GM21825 (cell line): ENCODE data around the gene PAPPA2.

ENCODE experiments used
- ATAC-seq: cut with Tn5 transposase; IDR thresholded peaks from one replicate; pipeline ENCODE4 v1.9.1; 2021; ENCODE audit warnings: mild to moderate bottlenecking, moderate library complexity; ENCODE audit not compliant: unreplicated experiment

The PAPPA2 gene

GRCh38 chr1:176795929-176796328 lies 333.0 kb downstream of the PAPPA2 start:
- no peak for ATAC-seq

- ATAC-seq = no peak
Observed at GRCh38 chr1:176796583-176796982, 333.6 kb downstream of the PAPPA2 start.

- ATAC-seq = no peak
Observed at GRCh38 chr1:176799327-176799726, 336.4 kb downstream of the PAPPA2 start.

DNA sequence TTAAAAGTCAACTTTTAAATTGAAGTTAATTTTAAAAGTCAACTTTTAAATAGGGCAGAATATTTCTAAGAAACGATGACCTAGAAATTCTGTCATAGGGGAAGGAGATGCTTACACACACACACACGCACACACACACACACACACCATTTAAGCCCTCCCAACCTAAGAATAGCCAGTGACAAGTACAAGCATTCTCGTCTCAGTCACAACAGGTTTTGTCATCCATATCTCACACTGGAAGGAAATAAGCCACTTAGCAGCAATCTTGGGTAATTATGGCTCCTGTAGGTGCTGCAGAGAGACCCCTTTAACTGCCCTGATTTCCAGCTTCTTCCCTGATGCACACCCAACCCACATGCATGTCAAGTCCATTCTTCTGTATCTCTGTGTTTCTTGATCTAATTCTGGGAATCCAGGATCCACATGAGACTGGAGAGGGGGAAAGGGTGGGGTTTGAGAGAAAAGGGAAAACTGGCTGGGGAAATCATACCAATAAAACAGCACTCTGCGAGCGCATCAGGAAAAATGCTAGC lies 338.1 kb downstream of the PAPPA2 start:
- ATAC-seq = no peak

DNA sequence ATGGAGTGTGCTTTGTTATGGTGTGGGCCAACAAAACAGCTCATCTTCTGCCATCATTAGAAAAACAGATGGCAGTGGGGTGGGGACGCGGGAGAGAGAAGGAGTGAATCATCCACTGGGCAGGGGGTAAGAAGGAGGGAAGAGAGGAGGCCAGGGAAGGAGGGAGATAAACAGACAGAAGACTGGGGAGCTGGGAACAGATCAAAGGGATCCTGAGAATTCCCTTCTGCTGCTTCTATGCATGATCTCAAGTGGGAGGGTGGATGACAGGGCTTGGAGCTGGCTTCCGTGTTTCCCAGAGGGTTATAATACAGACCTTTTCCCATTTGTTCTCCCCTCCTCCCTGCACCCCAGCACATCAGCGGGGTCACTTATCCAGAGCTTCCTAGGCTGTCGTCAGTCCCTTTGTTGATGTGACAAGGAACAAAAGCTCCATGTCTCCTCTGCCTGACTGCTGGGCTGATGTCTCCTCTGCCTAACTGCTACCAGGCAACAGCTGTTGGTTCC lies 338.6 kb downstream of the PAPPA2 start:
- ATAC-seq = no peak

DNA sequence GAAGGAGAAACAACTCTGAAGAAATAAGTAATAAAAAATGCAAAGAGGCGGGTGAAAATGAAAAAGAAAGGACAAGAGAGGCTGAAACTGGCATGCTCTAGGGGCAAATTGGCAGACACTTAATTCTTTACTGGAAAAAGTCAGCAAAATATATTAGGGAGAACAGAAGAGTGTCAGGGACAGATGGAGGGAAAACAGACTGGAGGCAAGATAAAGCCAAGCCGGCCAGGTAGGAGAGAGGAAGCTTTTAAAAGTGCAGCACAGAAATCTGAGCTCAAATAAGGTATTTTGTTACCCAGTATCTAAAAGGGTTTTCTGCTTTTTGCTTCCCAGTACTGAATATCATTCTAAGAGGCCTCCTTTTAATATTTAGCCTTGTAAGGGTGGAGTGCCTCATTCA lies 339.3 kb downstream of the PAPPA2 start:
- ATAC-seq = no peak

- no peak for ATAC-seq
Observed at GRCh38 chr1:176803042-176803441, 340.1 kb downstream of the PAPPA2 start.

GRCh38 chr1:176803596-176803995 lies 340.6 kb downstream of the PAPPA2 start:
- ATAC-seq = no peak

GRCh38 chr1:176809292-176809691 lies 346.3 kb downstream of the PAPPA2 start:
- ATAC-seq = no peak

DNA sequence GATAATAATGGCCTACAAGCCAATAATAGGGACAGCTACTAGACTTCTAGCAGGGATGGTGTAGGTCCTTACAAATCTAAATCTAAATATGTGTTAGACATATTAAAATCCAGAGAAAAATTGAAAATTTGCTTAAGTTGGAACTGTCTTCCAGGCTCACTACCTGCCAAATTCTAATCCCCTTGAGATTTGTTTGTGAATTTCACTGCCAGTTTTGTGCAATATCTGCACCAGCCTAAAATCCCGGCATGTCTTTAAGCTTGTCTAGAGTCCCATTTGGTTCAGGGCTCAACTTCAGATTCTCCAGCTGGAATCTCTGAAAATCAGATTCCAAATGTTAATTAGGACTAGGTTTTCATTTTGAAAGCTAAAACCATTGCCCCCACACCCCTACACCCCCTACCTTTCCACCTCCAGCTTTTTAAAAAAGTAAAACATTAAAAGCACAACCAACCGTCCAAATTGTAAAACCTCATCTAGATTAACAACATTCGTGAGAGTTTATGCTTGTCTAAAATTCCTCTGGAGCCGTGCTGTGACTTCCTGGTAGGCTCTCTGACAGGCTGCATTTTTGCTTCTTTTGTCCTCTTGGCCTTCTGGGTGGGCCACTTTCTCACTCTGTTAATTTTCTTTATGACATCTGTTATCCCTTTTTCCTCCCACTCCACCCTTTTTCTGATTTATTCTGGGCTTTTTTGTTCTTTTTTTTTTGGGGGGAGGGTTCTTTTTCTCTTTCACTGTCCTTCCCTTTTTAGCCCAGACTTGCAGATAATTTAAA lies 348.7 kb downstream of the PAPPA2 start:
- no peak for ATAC-seq

DNA sequence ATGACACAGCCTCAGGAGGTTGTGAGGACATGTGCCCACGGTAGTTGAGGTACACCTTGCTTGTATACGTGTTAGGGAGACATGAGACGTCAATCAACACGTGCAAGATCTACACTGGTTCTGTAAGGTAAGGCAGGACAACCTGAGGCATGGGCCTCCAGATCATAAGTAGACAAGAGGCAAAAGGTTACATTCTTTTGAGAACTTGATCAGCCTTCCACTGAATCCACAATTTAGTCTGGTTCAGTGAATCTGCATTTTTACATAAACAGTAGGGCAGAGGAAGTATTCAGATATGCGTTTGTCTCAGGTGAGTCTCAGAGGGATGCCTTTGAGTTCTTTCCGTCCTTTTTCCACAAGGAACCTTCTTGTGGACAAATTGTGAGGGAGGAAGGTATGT lies 352.6 kb downstream of the PAPPA2 start:
- no peak for ATAC-seq

GRCh38 chr1:176816232-176816631 lies 353.3 kb downstream of the PAPPA2 start:
- ATAC-seq = no peak

DNA sequence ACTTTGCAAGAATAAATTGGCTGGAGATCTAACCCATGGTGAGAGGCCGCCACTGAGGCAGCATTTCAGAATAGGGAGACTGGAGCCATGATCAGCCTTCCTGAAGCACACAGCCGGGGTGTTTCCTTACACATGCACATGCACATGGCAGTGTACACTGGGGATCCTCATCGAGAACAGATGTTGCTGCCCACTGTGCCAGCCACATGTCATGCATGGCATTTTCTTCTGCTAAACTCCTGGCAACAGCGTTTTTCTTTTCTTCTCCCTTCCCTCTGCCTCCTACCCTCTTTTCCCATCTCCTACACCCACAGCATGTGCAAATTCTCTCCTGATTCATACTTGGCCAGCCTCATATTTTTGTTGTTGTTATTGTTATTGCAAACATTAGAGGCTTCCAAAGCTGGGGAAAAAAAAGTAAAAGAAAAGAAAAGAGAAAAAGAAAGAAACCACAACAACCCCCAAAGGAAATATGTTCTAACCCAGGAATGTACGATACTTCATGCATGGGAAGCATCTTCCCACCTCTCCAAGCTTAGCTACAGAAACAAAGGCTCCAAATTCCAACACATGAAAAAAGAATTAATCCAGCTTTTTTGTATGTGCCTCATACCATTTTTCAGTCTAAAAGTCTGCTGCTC lies 357.5 kb downstream of the PAPPA2 start:
- no peak for ATAC-seq

DNA sequence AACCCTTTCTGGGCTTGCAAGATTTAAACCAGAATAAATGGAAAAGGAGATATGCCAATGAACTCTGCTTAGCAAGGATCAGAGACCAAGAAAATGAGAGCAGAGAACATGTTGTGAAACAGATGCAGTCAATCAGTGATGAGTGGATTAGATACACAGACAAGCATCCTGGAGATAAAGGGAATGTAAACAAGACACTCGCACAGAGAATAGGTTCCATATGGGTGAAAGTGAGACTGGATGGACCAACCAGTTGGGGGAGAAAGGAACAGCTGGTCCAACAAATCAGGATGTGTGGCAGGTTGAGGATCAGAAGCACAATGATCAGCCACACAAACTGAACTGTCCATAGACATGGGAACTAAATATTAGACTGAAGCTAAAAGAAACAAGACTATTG lies 363.3 kb downstream of the PAPPA2 start:
- ATAC-seq = no peak

GRCh38 chr1:176829261-176829660 lies 366.3 kb downstream of the PAPPA2 start:
- no peak for ATAC-seq

DNA sequence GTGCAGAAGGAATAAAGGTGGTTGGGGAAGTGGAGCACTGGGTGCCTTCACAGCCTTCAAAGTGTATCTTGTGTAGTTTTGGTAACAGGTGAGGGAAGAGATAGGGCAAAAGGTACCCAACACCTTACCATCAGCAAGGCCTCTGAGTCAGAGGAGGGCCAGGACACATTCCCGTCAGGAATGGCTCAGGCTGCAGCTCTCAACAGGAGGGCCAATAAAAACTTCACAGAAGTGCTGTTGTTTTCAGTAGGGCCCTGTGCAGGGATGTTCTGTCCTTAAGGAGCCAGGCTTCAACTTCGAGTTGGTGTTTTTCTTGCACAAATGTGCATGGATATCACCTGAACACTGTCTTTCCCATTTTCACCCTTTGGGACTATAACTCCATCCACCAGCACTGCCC lies 368.2 kb downstream of the PAPPA2 start:
- no peak for ATAC-seq

GRCh38 chr1:176837708-176838107 lies 374.7 kb downstream of the PAPPA2 start:
- ATAC-seq = no peak

GRCh38 chr1:176838276-176838995 lies 375.5 kb downstream of the PAPPA2 start:
- ATAC-seq = no peak

GRCh38 chr1:176839216-176839615 lies 376.2 kb downstream of the PAPPA2 start:
- ATAC-seq = no peak

DNA sequence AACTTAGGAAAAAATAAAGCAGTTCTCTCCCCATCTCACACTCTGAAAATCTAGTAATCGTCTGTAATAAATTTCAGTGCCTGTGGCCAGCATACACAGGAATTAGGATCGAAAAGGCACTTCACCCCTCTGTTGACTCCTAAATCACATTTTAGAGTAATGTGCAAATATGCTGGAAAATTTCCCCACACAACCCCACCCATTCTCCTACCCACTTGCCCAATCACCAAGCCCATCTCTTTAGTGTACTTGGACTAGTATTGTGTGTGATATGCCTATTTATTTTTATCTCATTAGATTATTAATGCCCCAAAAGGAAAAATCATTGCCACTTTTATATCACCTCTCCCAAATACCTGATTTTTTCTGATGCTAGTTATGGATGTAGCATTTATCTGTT lies 378.3 kb downstream of the PAPPA2 start:
- no peak for ATAC-seq
